GM12878 (cell line): ENCODE measurements around the gene IRGM. TPM values are rescaled to one million over a fixed set of nuclear protein-coding genes. Genes with fewer than 3 reads are reported as not detected.

Source experiments
- ATAC-seq: fragments of 200-7000 bp; cut with Tn5 transposase; 3 replicates; pipeline ENCODE4 v1.9.1; 2020; ENCODE audit warnings: mild to moderate bottlenecking, moderate library complexity
- BruUV-seq: library from RNA; stranded (reverse); fragments of 400-500 nt; replicated peaks from 2 replicates; lab custom pipeline; 2021; lab: Mats Ljungman, UMichigan
- CTCF ChIA-PET: fragments of 300-600 bp; sonication (Branson Sonifier 250); formaldehyde crosslinking; extraction: SDS; loops from one replicate; lab custom pipeline; 2021; ENCODE audit warnings: inconsistent platforms; lab: Yijun Ruan, JAX
- POLR2A ChIA-PET: fragments of 350-600 bp; formaldehyde crosslinking; extraction: SDS; loops from one replicate; lab custom pipeline; 2021; ENCODE audit warnings: inconsistent platforms; lab: Charles Lee
- RAD21 ChIA-PET: fragments of 300-600 bp; sonication (Branson Sonifier 250); formaldehyde crosslinking; loops from one replicate; lab custom pipeline; 2023; ENCODE audit warnings: antibody characterized with exemption; ENCODE audit not compliant: unreplicated experiment; lab: Charles Lee
- SMC1A ChIA-PET: fragments of 300-600 bp; sonication (Branson Sonifier 250); formaldehyde crosslinking; loops from one replicate; lab custom pipeline; 2023; ENCODE audit not compliant: unreplicated experiment, uncharacterized antibody; lab: Charles Lee
- DNase-seq: peaks from one replicate; pipeline ENCODE4 v3.0.0-alpha.2; 2011; ENCODE audit warnings: low read depth, low spot score
- FAIRE-seq: peaks from 3 replicates; lab custom pipeline; 2011; peaks lifted over from hg19 to GRCh38; lab: Jason Lieb, UNC
- H2AFZ ChIP-seq: 2 replicates; pipeline ENCODE4 v1.6.0; 2011; ENCODE audit warnings: low read depth, low read length, control low read depth; ENCODE audit not compliant: control insufficient read depth
- H3K27ac ChIP-seq: 2 replicates; pipeline ENCODE4 v1.5.1; 2011; ENCODE audit warnings: control low read depth; ENCODE audit not compliant: control insufficient read depth, insufficient read depth
- H3K27me3 ChIP-seq, 2 experiments: replicated peaks in 1 of 2; 2 replicates each; pipeline versions ENCODE4 v1.6.0 to v1.6.1; 2011; ENCODE audit warnings: low read length in 1 of 2; ENCODE audit not compliant: control insufficient read depth in 2 of 2, insufficient read depth in 2 of 2
- H3K36me3 ChIP-seq, 2 experiments: 2 replicates each; pipeline ENCODE4 v1.5.1; 2011; ENCODE audit warnings: low read length in 1 of 2; ENCODE audit not compliant: control insufficient read depth in 2 of 2, insufficient read depth in 2 of 2
- H3K4me1 ChIP-seq: 2 replicates; pipeline ENCODE4 v1.6.1; 2011; ENCODE audit warnings: mild to moderate bottlenecking, low read length, moderate library complexity, mixed read lengths; ENCODE audit not compliant: control insufficient read depth, insufficient read depth
- H3K4me2 ChIP-seq: 2 replicates; pipeline ENCODE4 v1.6.0; 2011; ENCODE audit warnings: control low read depth; ENCODE audit not compliant: control insufficient read depth, insufficient read depth
- H3K4me3 ChIP-seq: fragments of 200-600 bp; sonication (generic); 2 replicates; pipeline ENCODE4 v1.5.1; 2016
- H3K79me2 ChIP-seq: 2 replicates; pipeline ENCODE4 v1.6.0; 2011; ENCODE audit warnings: low read length; ENCODE audit not compliant: control insufficient read depth, insufficient read depth
- H3K9ac ChIP-seq: 2 replicates; pipeline ENCODE4 v1.8.0; 2011; ENCODE audit warnings: low read length, control low read depth, mixed read lengths; ENCODE audit not compliant: control insufficient read depth, insufficient read depth
- H3K9me3 ChIP-seq: replicated peaks from 3 replicates; pipeline ENCODE4 v1.5.1; 2011; ENCODE audit warnings: mild to moderate bottlenecking, low read length; ENCODE audit not compliant: control insufficient read depth, insufficient read depth
- H4K20me1 ChIP-seq: 2 replicates; pipeline ENCODE4 v1.6.0; 2011; ENCODE audit not compliant: control insufficient read depth, insufficient read depth
- EGR1 ChIP-seq, 2 experiments: IDR thresholded peaks; 1 replicate in 1 of 2; 2 replicates in 1 of 2; pipeline ENCODE4 v1.6.1; 2011 to 2012; ENCODE audit warnings: low read depth in 2 of 2, low read length in 2 of 2, borderline replicate concordance in 1 of 2, mild to moderate bottlenecking in 1 of 2, moderate library complexity in 1 of 2
- MYB ChIP-seq: fragments of 150-350 bp; IDR thresholded peaks from 2 replicates; pipeline ENCODE4 v1.6.1; 2014; ENCODE audit warnings: mild to moderate bottlenecking, low read depth, low read length, borderline replicate concordance
- SPI1 ChIP-seq: IDR thresholded peaks from 2 replicates; pipeline ENCODE4 v1.6.1; 2011; ENCODE audit warnings: low read depth, mild to moderate bottlenecking, low read length, moderate library complexity, borderline replicate concordance; ENCODE audit not compliant: insufficient read depth
- SUZ12 ChIP-seq: fragments of 200-600 bp; sonication (generic); IDR thresholded peaks from one replicate; pipeline ENCODE4 v1.6.1; 2018; ENCODE audit warnings: antibody characterized with exemption, mild to moderate bottlenecking; ENCODE audit not compliant: unreplicated experiment
- ZZZ3 ChIP-seq: IDR thresholded peaks from 2 replicates; pipeline ENCODE4 v1.6.1; 2011; ENCODE audit warnings: low read depth; ENCODE audit not compliant: control insufficient read depth, insufficient read length
- WGBS: methylation state at CpG from one replicate; pipeline ENCODE4 v1.1.6; 2016; ENCODE audit warnings: low lambda C conversion rate; ENCODE audit not compliant: insufficient replicate concordance, insufficient coverage; ENCODE audit errors: missing lambda C conversion rate; 5-methylcytosine and 5-hydroxymethylcytosine counted together
- in situ Hi-C: fragments of 300-500 bp; cut with MboI; formaldehyde crosslinking; loops from 9 replicates; pipeline ENCODE4 v1.14.3; 2018; ENCODE audit warnings: mixed read lengths
- intact Hi-C: fragments of 100-400 bp; cut with micrococcal nuclease; formaldehyde crosslinking; loops from one replicate; pipeline ENCODE4 v1.14.2; 2022; ENCODE audit not compliant: unreplicated experiment
- polyA plus RNA-seq, 11 experiments: library from polyadenylated mRNA; depleted of rRNA in 4 of 11; unstranded in 6 of 11; stranded (reverse) in 5 of 11; fragments of >200 nt; fragmentation: Nextera tagmentation in 4 of 11; fragmentation: Illumina TruSeq in 1 of 11; extraction: Ambion mirVana in 4 of 11; extraction: Trizol in 1 of 11; gene quantifications; 1 replicate in 1 of 11; 2 replicates in 10 of 11; pipeline versions ENCODE4 v1.2.1 to v1.2.3, GENCODE V29; 2011 to 2016; ENCODE audit warnings: inconsistent platforms in 2 of 11, missing spikeins in 2 of 11, low read depth in 1 of 11
- total RNA-seq, 4 experiments: library from RNA; depleted of rRNA in 3 of 4; stranded (reverse); fragments of >200 nt in 3 of 4; fragmentation: Illumina TruSeq in 1 of 4; extraction: Trizol in 1 of 4; gene quantifications; 2 replicates each; pipeline versions ENCODE4 v1.2.1 to v1.2.3, GENCODE V29; 2013 to 2021
- TF ChIP-seq, protein P1 (sequence below): IDR thresholded peaks from 2 replicates; pipeline ENCODE4 v1.6.1; 2011; ENCODE audit warnings: low read depth, mild to moderate bottlenecking, low read length, moderate library complexity, borderline replicate concordance; ENCODE audit errors: extremely low read depth
- TF ChIP-seq, protein P2 (sequence below): fragments of 450-650 bp; IDR thresholded peaks from 2 replicates; pipeline ENCODE4 v1.6.1; 2018; ENCODE audit warnings: borderline replicate concordance, mild to moderate bottlenecking; ENCODE audit not compliant: partially characterized antibody

The IRGM gene
- total and polyA plus RNA-seq, 10 of the 15 experiments (the other 5 are each of a cell fraction or from before 2014, with no cell fraction given) = 0.11 to 0.38 (median 0.27) TPM; not detected in 2

DNA sequence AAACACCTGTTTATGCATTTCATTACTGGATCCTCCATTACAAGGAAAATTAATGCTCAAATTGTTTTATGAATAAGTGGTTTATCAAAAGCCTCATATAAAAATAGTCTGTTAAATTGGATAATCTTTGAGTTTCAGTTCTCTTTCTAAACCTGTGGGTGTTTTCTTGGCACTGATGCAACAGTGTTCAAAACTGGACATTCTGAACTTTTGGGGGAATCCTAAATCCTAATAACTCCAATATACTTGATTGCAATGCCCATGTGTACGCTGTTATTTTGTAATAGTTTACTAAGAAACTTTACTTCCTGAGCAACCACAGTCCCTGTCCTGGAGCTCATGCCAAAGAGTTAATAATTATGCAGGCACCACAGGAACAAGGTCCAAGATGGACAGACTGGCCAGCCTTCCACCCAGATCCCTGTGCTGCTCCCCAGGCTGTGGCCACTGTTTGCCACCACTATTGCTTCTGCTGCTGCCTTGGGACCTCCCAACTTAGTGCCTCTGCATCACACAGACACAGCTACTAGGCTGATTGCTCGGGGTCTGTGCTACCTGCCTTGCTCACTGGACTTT lies 14.0 kb downstream of the IRGM start:
- Histone ChIP-seq H3K79me2 (no peaks in the 10 kb centered on the region), H4K20me1 (no peaks in the 10 kb centered on the region), H3K4me3 (no peak overlapping the region), H2AFZ (no peak overlapping the region), H3K27ac (no peak overlapping the region), H3K9me3 (peaks cover 2% of the 10 kb centered on the region; the same call in 1 of the 3 replicates), H3K27me3 (no peaks in the 10 kb centered on the region), H3K4me1 (no peaks in the 10 kb centered on the region), H3K9ac (no peak overlapping the region), H3K4me2 (no peak overlapping the region), H3K36me3 (no peaks in the 10 kb centered on the region)
- FAIRE-seq = no peak
- TF ChIP-seq, protein P1, sequence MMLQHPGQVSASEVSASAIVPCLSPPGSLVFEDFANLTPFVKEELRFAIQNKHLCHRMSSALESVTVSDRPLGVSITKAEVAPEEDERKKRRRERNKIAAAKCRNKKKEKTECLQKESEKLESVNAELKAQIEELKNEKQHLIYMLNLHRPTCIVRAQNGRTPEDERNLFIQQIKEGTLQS = no peak
- no peak for TF ChIP-seq ZZZ3
- TF ChIP-seq SPI1 = 0 out of 2 replicates have a peak, but pooled peaks have one; percentile 8
- TF ChIP-seq, protein P2, sequence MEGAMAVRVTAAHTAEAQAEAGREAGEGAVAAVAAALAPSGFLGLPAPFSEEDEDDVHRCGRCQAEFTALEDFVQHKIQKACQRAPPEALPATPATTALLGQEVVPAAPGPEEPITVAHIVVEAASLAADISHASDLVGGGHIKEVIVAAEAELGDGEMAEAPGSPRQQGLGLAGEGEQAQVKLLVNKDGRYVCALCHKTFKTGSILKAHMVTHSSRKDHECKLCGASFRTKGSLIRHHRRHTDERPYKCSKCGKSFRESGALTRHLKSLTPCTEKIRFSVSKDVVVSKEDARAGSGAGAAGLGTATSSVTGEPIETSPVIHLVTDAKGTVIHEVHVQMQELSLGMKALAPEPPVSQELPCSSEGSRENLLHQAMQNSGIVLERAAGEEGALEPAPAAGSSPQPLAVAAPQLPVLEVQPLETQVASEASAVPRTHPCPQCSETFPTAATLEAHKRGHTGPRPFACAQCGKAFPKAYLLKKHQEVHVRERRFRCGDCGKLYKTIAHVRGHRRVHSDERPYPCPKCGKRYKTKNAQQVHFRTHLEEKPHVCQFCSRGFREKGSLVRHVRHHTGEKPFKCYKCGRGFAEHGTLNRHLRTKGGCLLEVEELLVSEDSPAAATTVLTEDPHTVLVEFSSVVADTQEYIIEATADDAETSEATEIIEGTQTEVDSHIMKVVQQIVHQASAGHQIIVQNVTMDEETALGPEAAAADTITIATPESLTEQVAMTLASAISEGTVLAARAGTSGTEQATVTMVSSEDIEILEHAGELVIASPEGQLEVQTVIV = no peak
- TF ChIP-seq MYB = no peak
- no peak for TF ChIP-seq EGR1 (IDR thresholded peaks at IDR 0.05; ENCODE audit: borderline replicate concordance in 1 of 2, low read depth in 2 of 2, low read length in 2 of 2)
- no peak for TF ChIP-seq SUZ12
- intact Hi-C loops = no loop called here
- WGBS = 48% methylated on average over 2 of the region's 2 CpGs
- DNase-seq = no peak
- RAD21 ChIA-PET = no interaction called here
- CTCF ChIA-PET = interaction anchor here (0.7 kb wide), 1 partner anchor 77 kb away, joined by 3 read pairs; no protein-coding TSS in a partner anchor
- in situ Hi-C loops = no loop called here
- SMC1A ChIA-PET = interaction anchor here (1.0 kb wide), 1 partner anchor 9 kb away, joined by 3 read pairs; no protein-coding TSS in a partner anchor
- ATAC-seq = no peak
- no TSS peak for BruUV-seq
- POLR2A ChIA-PET = no interaction called here
